HUES48 (cell line): ENCODE results near the gene OR4Q2.
"Not testable (repeated sequence)": the region's sequence is repeated elsewhere in the genome, so short reads cannot be mapped to it uniquely, and the experiment has no call there.

Source experiments
- H3K27ac ChIP-seq: one replicate; pipeline ENCODE4 v1.7.0; 2013; ENCODE audit warnings: low read depth, low read length, inconsistent platforms
- H3K27me3 ChIP-seq: 2 replicates; pipeline ENCODE4 v1.6.1; 2013; ENCODE audit warnings: mild to moderate bottlenecking, low read length; ENCODE audit not compliant: control insufficient read depth, insufficient read depth
- H3K36me3 ChIP-seq: 2 replicates; pipeline ENCODE4 v1.6.1; 2013; ENCODE audit warnings: low read length; ENCODE audit not compliant: control insufficient read depth, insufficient read depth
- H3K4me1 ChIP-seq: 2 replicates; pipeline ENCODE4 v1.6.1; 2013; ENCODE audit warnings: mild to moderate bottlenecking, low read length; ENCODE audit not compliant: control insufficient read depth, insufficient read depth
- H3K4me3 ChIP-seq: 2 replicates; pipeline ENCODE4 v1.5.1; 2013; ENCODE audit warnings: mild to moderate bottlenecking, low read depth, low read length
- H3K9ac ChIP-seq: 2 replicates; pipeline ENCODE4 v1.6.1; 2013; ENCODE audit warnings: mild to moderate bottlenecking, low read depth, low read length, moderate library complexity
- H3K9me3 ChIP-seq: 2 replicates; pipeline ENCODE4 v1.6.1; 2013; ENCODE audit warnings: low read length; ENCODE audit not compliant: control insufficient read depth, insufficient read depth

The OR4Q2 gene

DNA sequence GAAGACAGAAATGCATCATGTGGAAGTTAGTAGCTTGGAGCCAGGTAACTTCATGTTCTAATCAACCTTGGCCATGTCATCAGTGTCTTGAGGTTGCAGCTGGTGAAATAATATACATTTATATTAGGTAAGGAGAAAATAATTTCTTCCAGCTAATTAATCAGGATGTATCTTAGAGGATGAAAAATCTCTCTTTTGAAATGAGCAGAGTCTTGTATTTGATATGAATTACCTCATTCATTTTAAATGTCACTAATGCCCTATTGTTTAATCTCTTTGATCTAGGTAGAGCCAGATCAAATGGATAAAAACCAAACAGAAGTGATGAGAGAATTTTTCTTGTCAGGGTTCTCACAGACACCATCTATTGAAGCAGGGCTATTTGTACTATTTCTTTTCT is at the start of gene OR4Q2:
OR4Q2 (plus strand) TSS at position 301 of the 400 bp plus-strand sequence.
- Histone ChIP-seq H3K27me3 (no peaks in the 10 kb centered on the region), H3K9ac (no peak within 1 kb of the TSS), H3K9me3 (peaks cover 92% of the 10 kb centered on the region), H3K4me3 (no peak within 1 kb of the TSS), H3K4me1 (no peaks in the 10 kb centered on the region), H3K36me3 (no peaks in the 10 kb centered on the region), H3K27ac (no peak within 1 kb of the TSS)

DNA sequence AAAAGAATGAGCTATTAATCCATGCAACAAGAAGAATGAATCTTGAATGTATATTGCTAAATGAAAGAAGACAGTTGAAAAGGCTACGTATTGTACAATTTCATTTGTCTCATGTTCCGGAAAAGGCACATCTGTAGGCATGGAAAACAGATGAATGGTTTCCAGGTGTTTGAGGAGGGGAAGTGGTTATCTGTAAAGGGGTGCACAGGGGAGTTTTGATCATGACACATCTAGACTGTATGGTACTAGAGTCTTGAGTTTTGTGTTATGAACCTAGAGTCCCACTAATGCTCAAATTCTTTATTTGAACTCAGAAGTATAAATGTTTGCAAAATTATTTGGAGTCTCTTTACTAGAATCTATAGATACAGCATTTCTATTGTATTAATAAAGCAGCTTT is 32.2 kb upstream of the OR4Q2 start:
- not testable (repeated sequence) for H3K9ac ChIP-seq, H3K36me3 ChIP-seq, H3K27me3 ChIP-seq, H3K27ac ChIP-seq, H3K4me3 ChIP-seq, H3K4me1 ChIP-seq
- peaks cover 55% of the 10 kb centered on the region for H3K9me3 ChIP-seq

DNA sequence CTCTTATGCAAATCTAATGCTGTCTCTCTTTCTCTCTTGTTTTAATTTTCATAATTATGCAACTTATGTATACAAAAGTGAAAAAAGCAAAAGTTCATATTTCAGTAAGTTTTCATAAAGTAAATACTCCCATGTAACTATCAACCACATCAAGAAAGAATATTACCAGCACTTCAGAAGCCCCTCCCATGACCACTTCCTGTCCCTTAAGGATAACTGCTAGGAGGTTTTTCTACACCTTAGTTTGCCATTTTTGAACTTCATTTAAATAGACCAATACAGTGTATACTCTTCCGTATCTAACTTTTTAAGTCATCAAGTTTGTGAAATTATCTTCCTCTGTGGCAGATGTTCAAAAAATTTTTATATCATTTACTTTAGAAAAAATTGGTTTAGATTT is 27.1 kb upstream of the OR4Q2 start:
- H3K4me3 ChIP-seq, result no peak overlapping the region; the same call in 1 of the 2 replicates
- no peaks in the 10 kb centered on the region for H3K4me1 ChIP-seq
- no peaks in the 10 kb centered on the region for H3K27me3 ChIP-seq
- peaks cover 68% of the 10 kb centered on the region for H3K9me3 ChIP-seq
- H3K36me3 ChIP-seq, result no peaks in the 10 kb centered on the region
- no peak overlapping the region for H3K27ac ChIP-seq
- no peak overlapping the region for H3K9ac ChIP-seq

DNA sequence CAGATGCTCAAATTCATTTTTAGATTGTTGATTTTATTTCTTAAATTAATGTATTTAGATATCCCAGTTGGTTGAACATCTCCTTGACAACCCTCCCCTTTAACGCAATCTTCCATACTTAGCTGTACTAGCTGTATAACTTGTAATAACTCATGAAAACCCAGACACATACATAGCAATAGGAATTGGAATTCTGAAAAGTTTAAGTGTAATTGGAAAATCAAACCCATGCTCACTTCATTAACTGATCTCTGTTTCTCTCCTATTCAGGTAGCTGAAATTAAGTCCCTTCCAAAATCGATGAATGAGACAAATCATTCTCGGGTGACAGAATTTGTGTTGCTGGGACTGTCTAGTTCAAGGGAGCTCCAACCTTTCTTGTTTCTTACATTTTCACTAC is 26.7 kb upstream of the OR4Q2 start, which contains the start of gene OR4K15:
OR4K15 (plus strand) TSS at position 301 of the 400 bp plus-strand sequence; CDS start at position 301, 0 bp downstream.
- Histone ChIP-seq H3K4me3 (no peak within 1 kb of the TSS; the same call in 1 of the 2 replicates), H3K4me1 (no peaks in the 10 kb centered on the region), H3K9ac (no peak within 1 kb of the TSS), H3K27ac (no peak within 1 kb of the TSS), H3K9me3 (peaks cover 68% of the 10 kb centered on the region), H3K36me3 (no peaks in the 10 kb centered on the region), H3K27me3 (no peaks in the 10 kb centered on the region)

DNA sequence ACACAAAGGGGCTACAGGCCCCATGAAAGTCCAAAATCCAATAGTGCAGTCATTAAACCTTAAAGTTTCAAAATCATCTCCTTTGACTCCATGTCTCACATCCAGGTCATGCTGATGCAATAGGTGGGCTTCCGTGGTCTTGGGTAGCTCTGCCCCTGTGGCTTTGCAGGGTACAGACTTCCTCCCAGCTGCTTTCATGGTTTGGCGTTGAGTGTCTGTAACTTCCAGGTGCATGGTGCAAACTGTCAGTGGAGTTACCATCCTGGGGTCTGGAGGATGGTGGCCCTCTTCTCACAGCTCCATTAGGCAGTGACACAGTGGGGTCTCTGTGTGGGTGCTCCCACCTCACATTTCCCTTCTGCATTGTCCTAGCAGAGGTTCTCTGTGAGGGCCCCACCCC is 8.5 kb upstream of the OR4Q2 start:
- Histone ChIP-seq H3K27ac (no peak overlapping the region), H3K9me3 (peaks cover 95% of the 10 kb centered on the region), H3K4me1 (no peaks in the 10 kb centered on the region), H3K4me3 (no peak overlapping the region), H3K27me3 (no peaks in the 10 kb centered on the region), H3K36me3 (no peaks in the 10 kb centered on the region), H3K9ac (no peak overlapping the region)

DNA sequence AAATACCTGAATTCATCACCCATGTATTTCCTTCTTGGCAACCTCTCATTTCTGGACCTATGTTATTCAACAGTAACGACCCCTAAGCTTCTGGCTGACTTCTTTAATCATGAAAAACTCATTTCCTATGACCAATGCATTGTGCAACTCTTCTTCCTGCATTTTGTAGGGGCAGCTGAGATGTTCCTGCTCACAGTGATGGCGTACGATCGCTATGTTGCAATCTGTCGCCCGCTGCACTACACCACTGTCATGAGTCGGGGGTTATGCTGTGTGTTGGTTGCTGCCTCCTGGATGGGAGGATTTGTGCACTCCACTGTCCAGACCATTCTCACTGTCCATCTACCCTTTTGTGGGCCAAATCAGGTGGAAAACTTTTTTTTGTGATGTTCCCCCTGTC is 356 bp downstream of the OR4Q2 start:
- H3K4me3 ChIP-seq, result no peak overlapping the region
- no peak overlapping the region for H3K27ac ChIP-seq
- H3K9me3 ChIP-seq, result peaks cover 92% of the 10 kb centered on the region
- H3K4me1 ChIP-seq, result no peaks in the 10 kb centered on the region
- no peaks in the 10 kb centered on the region for H3K36me3 ChIP-seq
- no peak overlapping the region for H3K9ac ChIP-seq
- H3K27me3 ChIP-seq, result no peaks in the 10 kb centered on the region

DNA sequence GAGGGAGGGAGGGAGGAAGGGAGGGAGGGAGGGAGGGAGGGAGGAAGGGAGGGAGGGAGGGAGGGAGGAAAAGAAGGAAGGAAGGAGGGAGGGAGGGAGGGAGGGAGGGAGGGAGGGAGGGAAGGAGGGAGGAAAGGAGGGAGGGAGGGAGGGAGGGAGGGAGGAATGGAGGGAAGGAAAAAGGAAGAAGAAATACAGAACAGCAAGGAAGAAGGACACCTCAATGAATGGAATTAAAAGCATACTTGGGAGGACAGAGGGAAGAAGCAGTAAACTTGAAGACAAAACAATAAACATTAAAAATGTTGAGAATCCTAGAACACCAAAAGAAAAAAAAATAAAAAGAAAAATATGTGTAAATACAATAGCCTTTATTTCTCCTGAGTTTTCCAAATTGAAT is 6.2 kb downstream of the OR4Q2 start:
- Histone ChIP-seq H3K27ac (no peak overlapping the region), H3K27me3 (no peaks in the 10 kb centered on the region), H3K36me3 (no peaks in the 10 kb centered on the region), H3K4me3 (no peak overlapping the region), H3K9ac (no peak overlapping the region), H3K4me1 (no peaks in the 10 kb centered on the region), H3K9me3 (peaks cover 89% of the 10 kb centered on the region)

DNA sequence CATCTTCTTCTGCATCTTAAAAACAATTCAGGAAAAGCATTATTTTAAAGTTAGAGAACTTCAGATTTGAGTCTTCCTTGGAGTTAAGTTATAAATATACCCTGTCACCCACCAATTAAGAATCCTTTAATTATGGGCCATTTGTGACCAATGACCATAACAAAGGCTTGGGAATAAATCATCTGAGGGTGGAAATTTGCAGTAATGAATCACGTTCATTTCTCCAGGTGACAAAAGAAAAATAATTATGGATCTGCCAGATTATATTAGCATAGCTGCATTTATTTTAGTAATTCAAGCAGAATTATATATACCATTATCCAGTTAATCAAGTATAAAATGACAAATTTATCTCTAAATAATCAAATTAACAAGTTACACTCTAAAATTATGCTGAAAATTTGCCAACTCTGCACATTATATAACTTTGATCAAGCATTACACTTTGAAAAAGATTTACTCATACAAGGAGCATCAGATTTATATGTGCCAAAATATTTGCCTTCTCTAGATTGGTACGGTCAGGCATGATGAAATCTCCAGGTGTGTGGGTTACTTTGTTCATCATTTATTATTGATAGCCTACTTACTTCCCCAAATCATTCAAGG is 17.4 kb downstream of the OR4Q2 start, which contains the start of gene OR4K14:
OR4K14 (minus strand) TSS at position 51 of the 609 bp plus-strand sequence. CDS start 4,114 bp downstream, outside the sequence.
- no peak within 1 kb of the TSS; the same call in 1 of the 2 replicates for H3K4me3 ChIP-seq
- H3K9ac ChIP-seq, result no peak within 1 kb of the TSS
- no peaks in the 10 kb centered on the region for H3K36me3 ChIP-seq
- no peaks in the 10 kb centered on the region for H3K4me1 ChIP-seq
- no peaks in the 10 kb centered on the region for H3K27me3 ChIP-seq
- H3K9me3 ChIP-seq, result peaks cover 92% of the 10 kb centered on the region
- no peak within 1 kb of the TSS for H3K27ac ChIP-seq

DNA sequence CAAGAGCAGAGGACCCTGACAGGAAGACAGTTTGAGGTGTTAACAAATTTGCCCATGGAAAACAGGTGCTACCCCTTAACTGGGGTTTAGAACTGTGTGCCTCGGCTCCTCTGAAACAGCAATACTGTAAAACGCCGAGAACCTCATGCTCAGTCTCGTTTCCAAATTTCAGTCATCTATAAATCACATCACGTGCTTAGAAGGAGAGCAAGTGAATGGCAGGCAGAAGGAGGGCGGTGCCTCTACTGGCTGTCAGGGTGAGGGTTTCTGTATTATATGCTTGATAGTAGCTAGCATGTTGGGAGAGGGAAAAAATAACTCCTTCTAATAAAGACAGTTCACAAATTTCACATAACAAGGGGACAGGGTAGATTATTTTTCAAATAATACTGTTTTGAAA is 29.1 kb downstream of the OR4Q2 start:
- H3K36me3 ChIP-seq, result no peaks in the 10 kb centered on the region
- H3K4me1 ChIP-seq, result no peaks in the 10 kb centered on the region
- H3K4me3 ChIP-seq, result no peak overlapping the region
- no peaks in the 10 kb centered on the region for H3K27me3 ChIP-seq
- H3K9ac ChIP-seq, result no peak overlapping the region
- H3K9me3 ChIP-seq, result peaks cover 91% of the 10 kb centered on the region
- H3K27ac ChIP-seq, result no peak overlapping the region

DNA sequence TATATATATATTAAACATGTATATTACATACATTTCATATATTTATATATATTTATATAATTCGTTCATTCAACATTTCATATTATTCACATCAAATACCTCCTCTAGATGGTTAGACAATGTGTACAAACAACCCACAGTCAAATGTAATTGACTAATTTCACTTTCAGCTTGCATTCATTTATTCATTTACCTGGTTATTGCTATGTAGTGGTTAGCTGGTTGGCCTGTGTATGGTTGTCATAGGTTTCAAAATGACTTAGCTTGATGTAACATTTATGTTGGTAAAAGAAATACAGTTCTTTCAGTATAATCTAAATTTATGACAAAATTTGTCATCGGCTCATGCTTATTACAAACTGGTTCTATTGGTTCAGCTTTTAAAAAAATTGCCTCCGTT is 33.5 kb downstream of the OR4Q2 start:
- Histone ChIP-seq H3K9ac (no peak overlapping the region), H3K9me3 (peaks cover 53% of the 10 kb centered on the region), H3K4me1 (no peaks in the 10 kb centered on the region), H3K36me3 (no peaks in the 10 kb centered on the region), H3K4me3 (no peak overlapping the region), H3K27me3 (no peaks in the 10 kb centered on the region), H3K27ac (no peak overlapping the region)

DNA sequence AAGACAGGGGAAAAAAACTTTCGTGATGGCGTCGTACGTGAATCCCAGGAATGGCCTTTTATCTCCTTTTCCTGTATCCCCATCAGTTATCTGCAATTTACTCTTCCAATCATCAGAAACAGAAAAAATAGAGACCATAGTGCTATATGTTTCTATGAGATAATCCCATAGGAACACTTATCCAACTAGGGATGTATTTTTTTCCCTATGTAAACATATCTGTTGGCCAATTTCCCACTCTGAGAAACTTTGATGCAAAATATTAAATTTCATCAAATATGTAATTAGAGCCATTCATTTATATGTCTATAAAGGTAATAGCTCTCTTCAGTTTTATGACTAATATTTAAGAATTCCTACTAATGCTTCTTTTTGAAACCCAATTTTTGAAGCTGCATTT is 34.0 kb downstream of the OR4Q2 start, which contains the start of gene OR4K13:
OR4K13 (minus strand) TSS at position 101 of the 400 bp plus-strand sequence. CDS start 1,280 bp downstream, outside the sequence.
- Histone ChIP-seq H3K27ac (no peak within 1 kb of the TSS), H3K27me3 (no peaks in the 10 kb centered on the region), H3K9me3 (peaks cover 49% of the 10 kb centered on the region), H3K9ac (no peak within 1 kb of the TSS), H3K4me1 (no peaks in the 10 kb centered on the region), H3K4me3 (no peak within 1 kb of the TSS), H3K36me3 (no peaks in the 10 kb centered on the region)
